Measurements from ENCODE around the gene CAMK4. TPM values are rescaled to one million over a fixed set of nuclear protein-coding genes. Genes with fewer than 3 reads are reported as not detected.

CAMK4 gene
- total and polyA plus RNA-seq, 9 donors: 0.36 to 5.0 (median 1.4) TPM

DNA sequence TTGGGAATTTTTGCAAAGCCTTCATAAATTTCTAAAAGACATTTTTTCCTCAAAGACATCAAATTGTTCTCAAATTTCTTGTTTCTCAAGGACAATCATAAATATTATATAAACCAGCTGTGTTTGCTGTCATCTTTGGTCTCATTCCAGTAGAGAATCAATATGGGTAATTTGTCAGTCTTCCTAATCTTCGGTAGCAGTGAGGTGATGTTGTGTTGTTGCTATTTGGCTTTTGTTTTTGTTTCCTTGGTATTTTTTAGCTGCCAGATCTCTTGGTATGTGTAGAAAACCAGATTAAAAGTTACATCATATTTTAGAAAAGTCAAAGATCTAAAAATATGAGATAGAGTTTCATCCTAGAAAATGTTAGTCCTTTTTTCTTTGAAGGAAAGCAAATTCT is 87.5 kb downstream of the CAMK4 start:
- no peak overlapping the region for H3K4me3 ChIP-seq
- 12 to 22% (median 18%) methylated on average over 1 of the region's 1 CpG for WGBS, 3 donors
- H3K27ac ChIP-seq: no peak overlapping the region
- no peaks in the 10 kb centered on the region for H3K36me3 ChIP-seq
- no peaks in the 10 kb centered on the region for H3K4me1 ChIP-seq (ENCODE audit: insufficient read depth)
- no peak for DNase-seq
- no peaks in the 10 kb centered on the region for H3K27me3 ChIP-seq
- no peak for TF ChIP-seq POLR2A (IDR thresholded peaks at IDR 0.05)
- TF ChIP-seq EP300 (IDR thresholded peaks at IDR 0.05): no peak
- TF ChIP-seq CTCF (IDR thresholded peaks at IDR 0.05): no peak
- intact Hi-C loops (cut with DNase I): no loop called here
- H3K9me3 ChIP-seq: no peaks in the 10 kb centered on the region

DNA sequence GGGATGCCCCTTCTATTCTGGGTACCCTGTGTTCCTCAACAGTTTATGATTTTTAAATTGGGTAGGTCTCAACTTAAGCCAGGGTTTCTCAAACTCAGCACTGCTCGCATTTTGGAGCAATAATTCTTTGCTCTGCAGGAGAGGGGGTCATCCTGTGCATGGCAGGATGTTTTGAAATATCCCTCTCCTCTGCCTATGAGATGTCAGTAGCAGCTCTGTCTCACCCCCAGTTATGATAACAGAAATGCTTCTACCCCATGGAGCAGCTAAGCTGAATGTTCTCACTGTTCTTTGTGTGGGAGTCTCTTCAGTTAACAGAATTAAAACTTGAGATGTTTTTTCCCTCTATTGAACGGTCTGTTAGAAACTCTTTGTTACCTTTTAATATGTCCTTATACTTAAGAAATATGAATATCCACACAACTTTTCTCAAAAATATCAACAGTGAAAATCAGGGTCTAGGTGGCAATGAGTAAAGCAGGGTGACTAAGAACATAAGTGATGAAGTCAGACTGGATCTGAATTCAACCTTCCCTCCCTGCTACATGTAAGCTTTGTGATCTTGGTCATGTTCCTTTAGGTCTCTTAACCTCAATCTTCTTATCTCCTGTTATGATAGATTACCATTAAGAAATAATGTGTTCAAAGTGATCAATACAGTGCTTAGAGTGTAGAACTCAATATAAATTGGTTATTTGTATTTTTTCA is 89.0 kb downstream of the CAMK4 start:
- intact Hi-C loops (cut with DNase I): no loop called here
- 27 to 29% (median 28%) methylated on average over 2 of the region's 2 CpGs for WGBS, 3 donors
- no peak for DNase-seq
- no peaks in the 10 kb centered on the region for H3K4me1 ChIP-seq (ENCODE audit: insufficient read depth)
- no peaks in the 10 kb centered on the region for H3K27me3 ChIP-seq
- H3K9me3 ChIP-seq: no peaks in the 10 kb centered on the region
- TF ChIP-seq POLR2A (IDR thresholded peaks at IDR 0.05): no peak
- TF ChIP-seq EP300 (IDR thresholded peaks at IDR 0.05): no peak
- no peak for TF ChIP-seq CTCF (IDR thresholded peaks at IDR 0.05)
- H3K36me3 ChIP-seq: no peaks in the 10 kb centered on the region
- no peak overlapping the region for H3K27ac ChIP-seq
- H3K4me3 ChIP-seq: no peak overlapping the region

DNA sequence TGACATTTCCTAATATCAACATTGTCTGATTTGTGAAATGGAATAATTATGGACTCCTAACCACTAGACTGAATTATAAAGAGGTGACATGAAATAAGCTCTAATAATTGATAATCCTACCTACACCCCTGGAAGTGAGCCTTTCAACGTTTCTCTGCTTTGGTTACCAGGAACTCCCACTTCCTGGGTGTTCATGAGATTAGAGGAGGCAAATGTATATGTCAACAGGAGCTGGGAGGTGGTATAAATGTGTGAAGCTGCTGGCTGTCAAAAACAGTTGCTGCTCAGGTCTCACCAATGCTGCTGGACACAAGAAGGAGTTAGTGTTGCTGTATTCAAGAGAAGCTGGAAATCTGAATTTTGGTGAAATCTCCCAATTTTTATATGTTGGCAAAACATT is 96.8 kb downstream of the CAMK4 start:
- intact Hi-C loops (cut with DNase I): no loop called here
- no peaks in the 10 kb centered on the region for H3K4me1 ChIP-seq (ENCODE audit: insufficient read depth)
- 2 to 12% (median 7%) methylated on average over 1 of the region's 1 CpG for WGBS, 3 donors
- no peaks in the 10 kb centered on the region for H3K36me3 ChIP-seq
- H3K27me3 ChIP-seq: no peaks in the 10 kb centered on the region
- no peak overlapping the region for H3K27ac ChIP-seq
- no peaks in the 10 kb centered on the region for H3K9me3 ChIP-seq
- no peak for DNase-seq
- H3K4me3 ChIP-seq: no peak overlapping the region
- TF ChIP-seq CTCF (IDR thresholded peaks at IDR 0.05) (no peak), POLR2A (IDR thresholded peaks at IDR 0.05) (no peak), EP300 (IDR thresholded peaks at IDR 0.05) (no peak)

GRCh38 chr5:111321376-111321775 is 97.2 kb downstream of the CAMK4 start:
- H3K27me3 ChIP-seq: no peaks in the 10 kb centered on the region
- no peaks in the 10 kb centered on the region for H3K36me3 ChIP-seq
- H3K9me3 ChIP-seq: no peaks in the 10 kb centered on the region
- H3K27ac ChIP-seq: no peak overlapping the region
- TF ChIP-seq EP300 (IDR thresholded peaks at IDR 0.05) (no peak), CTCF (IDR thresholded peaks at IDR 0.05) (no peak), POLR2A (IDR thresholded peaks at IDR 0.05) (no peak)
- DNase-seq: no peak
- intact Hi-C loops (cut with DNase I): no loop called here
- no peak overlapping the region for H3K4me3 ChIP-seq
- no peaks in the 10 kb centered on the region for H3K4me1 ChIP-seq (ENCODE audit: insufficient read depth)
